ENCODE results near the gene ZBED2. TPM values are rescaled to one million over a fixed set of nuclear protein-coding genes. Genes with fewer than 3 reads are reported as not detected.

The ZBED2 gene
- total RNA-seq, 3 donors from 2014 or later = not detected

GRCh38 chr3:111577798-111578685 lies 17.1 kb downstream of the ZBED2 start:
- H3K4me3 ChIP-seq = no peak overlapping the region
- no peaks in the 10 kb centered on the region for H3K27me3 ChIP-seq
- intact Hi-C loops (cut with DNase I; ENCODE audit: low total_unique reads) = no loop called here
- no peaks in the 10 kb centered on the region for H3K36me3 ChIP-seq
- no peak for TF ChIP-seq POLR2A (IDR thresholded peaks at IDR 0.05)
- TF ChIP-seq CTCF (IDR thresholded peaks at IDR 0.05) = no peak
- no peak for TF ChIP-seq POLR2AphosphoS5 (IDR thresholded peaks at IDR 0.05)
- no peak overlapping the region for H3K27ac ChIP-seq
- no peak for DNase-seq (ENCODE audit: low spot score in 2 of 2)
- no peaks in the 10 kb centered on the region for H3K4me1 ChIP-seq
- H3K9me3 ChIP-seq = no peaks in the 10 kb centered on the region

- Histone ChIP-seq H3K27ac (no peak overlapping the region), H3K27me3 (no peaks in the 10 kb centered on the region), H3K36me3 (no peaks in the 10 kb centered on the region), H3K4me3 (no peak overlapping the region), H3K4me1 (no peaks in the 10 kb centered on the region), H3K9me3 (no peaks in the 10 kb centered on the region)
- intact Hi-C loops (cut with DNase I; ENCODE audit: low total_unique reads) = no loop called here
- TF ChIP-seq POLR2AphosphoS5 (IDR thresholded peaks at IDR 0.05) = no peak
- TF ChIP-seq CTCF (IDR thresholded peaks at IDR 0.05) = no peak
- TF ChIP-seq POLR2A (IDR thresholded peaks at IDR 0.05) = no peak
- DNase-seq (ENCODE audit: low spot score in 2 of 2) = no peak
These were observed 18.0 kb downstream of the ZBED2 start for GRCh38 chr3:111577113-111577512.

- Histone ChIP-seq H3K27me3 (no peaks in the 10 kb centered on the region), H3K9me3 (no peaks in the 10 kb centered on the region), H3K27ac (no peak overlapping the region), H3K4me1 (no peaks in the 10 kb centered on the region), H3K36me3 (no peaks in the 10 kb centered on the region), H3K4me3 (no peak overlapping the region)
- no peak for TF ChIP-seq POLR2AphosphoS5 (IDR thresholded peaks at IDR 0.05)
- TF ChIP-seq POLR2A (IDR thresholded peaks at IDR 0.05) = no peak
- TF ChIP-seq CTCF (IDR thresholded peaks at IDR 0.05) = no peak
- intact Hi-C loops (cut with DNase I; ENCODE audit: low total_unique reads) = loop anchor here (5.0 kb wide), 1 partner anchor 1230 kb away; no protein-coding TSS in a partner anchor
- no peak for DNase-seq (ENCODE audit: low spot score in 2 of 2)
These were observed 23.2 kb downstream of the ZBED2 start for GRCh38 chr3:111571907-111572460.

GRCh38 chr3:111571282-111571681 lies 23.9 kb downstream of the ZBED2 start:
- TF ChIP-seq POLR2AphosphoS5 (IDR thresholded peaks at IDR 0.05) (no peak), POLR2A (IDR thresholded peaks at IDR 0.05) (no peak), CTCF (IDR thresholded peaks at IDR 0.05) (no peak)
- H3K9me3 ChIP-seq = no peaks in the 10 kb centered on the region
- H3K4me1 ChIP-seq = no peaks in the 10 kb centered on the region
- no peak for DNase-seq (ENCODE audit: low spot score in 2 of 2)
- no peak overlapping the region for H3K27ac ChIP-seq
- no peak overlapping the region for H3K4me3 ChIP-seq
- no peaks in the 10 kb centered on the region for H3K27me3 ChIP-seq
- no peaks in the 10 kb centered on the region for H3K36me3 ChIP-seq
- intact Hi-C loops (cut with DNase I; ENCODE audit: low total_unique reads) = loop anchor here (5.0 kb wide), 1 partner anchor 1231 kb away; no protein-coding TSS in a partner anchor

Data from breast epithelium (tissue), 4 donors.